ENCODE measurements around the gene KIAA1217.

GRCh38 chr10:24383681-24384106, 174.8 kb downstream of the KIAA1217 start:
- TF ChIP-seq CTCF (IDR thresholded peaks at IDR 0.05; ENCODE audit: low read length) (peak; percentile 38), EZH2 (IDR thresholded peaks at IDR 0.05; ENCODE audit: borderline replicate concordance, low read length) (no peak)
